Muscle of back (tissue), 11 donors: ENCODE data around the gene NFATC4. TPM values are rescaled to one million over a fixed set of nuclear protein-coding genes. Genes with fewer than 3 reads are reported as not detected.

ENCODE experiments used
- DNase-seq, 3 donors: peaks; one replicate each; pipeline versions ENCODE4 v3.0.0 to v3.0.0-alpha.2; 2013
- polyA plus RNA-seq, 10 donors: library from polyadenylated mRNA; unstranded; fragments of 120-200 nt; gene quantifications; one replicate each; pipeline ENCODE4 v1.2.1, GENCODE V29; 2013; ENCODE audit not compliant: insufficient read length in 10 of 10

The NFATC4 gene
- polyA plus RNA-seq, 10 donors: 34.0 to 69.3 (median 44.5) TPM

DNA sequence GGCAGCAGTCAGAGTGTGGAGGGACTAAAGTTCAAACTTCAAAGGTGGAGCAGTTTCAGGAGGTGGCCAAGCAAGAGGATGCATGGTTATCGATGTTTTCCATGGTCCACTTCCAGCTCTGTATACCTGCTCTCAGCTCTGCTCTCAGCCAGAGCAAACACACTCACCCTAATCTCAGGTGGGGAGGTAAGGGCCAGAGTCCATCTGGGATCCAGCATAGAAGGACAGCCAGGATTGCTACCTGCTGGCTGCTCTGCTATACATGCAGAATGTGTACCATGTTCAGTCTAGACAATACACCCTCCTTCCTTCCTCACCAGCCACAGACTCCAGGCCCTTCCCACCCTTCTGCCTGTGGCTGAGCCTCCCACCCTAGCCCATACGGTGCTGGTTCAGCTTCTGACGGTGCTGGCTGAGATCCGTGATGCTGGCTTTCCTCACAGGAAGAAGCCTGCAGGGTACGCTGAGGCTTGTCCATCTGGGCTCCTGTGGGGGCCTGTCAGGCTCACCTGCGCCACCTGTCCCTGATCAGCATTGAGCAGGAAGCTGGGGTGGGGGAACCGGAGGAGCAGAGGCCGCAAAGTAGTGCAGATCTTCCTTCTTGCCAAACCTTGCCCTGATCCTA, 59.0 kb downstream of the NFATC4 start:
- no peak for DNase-seq

DNA sequence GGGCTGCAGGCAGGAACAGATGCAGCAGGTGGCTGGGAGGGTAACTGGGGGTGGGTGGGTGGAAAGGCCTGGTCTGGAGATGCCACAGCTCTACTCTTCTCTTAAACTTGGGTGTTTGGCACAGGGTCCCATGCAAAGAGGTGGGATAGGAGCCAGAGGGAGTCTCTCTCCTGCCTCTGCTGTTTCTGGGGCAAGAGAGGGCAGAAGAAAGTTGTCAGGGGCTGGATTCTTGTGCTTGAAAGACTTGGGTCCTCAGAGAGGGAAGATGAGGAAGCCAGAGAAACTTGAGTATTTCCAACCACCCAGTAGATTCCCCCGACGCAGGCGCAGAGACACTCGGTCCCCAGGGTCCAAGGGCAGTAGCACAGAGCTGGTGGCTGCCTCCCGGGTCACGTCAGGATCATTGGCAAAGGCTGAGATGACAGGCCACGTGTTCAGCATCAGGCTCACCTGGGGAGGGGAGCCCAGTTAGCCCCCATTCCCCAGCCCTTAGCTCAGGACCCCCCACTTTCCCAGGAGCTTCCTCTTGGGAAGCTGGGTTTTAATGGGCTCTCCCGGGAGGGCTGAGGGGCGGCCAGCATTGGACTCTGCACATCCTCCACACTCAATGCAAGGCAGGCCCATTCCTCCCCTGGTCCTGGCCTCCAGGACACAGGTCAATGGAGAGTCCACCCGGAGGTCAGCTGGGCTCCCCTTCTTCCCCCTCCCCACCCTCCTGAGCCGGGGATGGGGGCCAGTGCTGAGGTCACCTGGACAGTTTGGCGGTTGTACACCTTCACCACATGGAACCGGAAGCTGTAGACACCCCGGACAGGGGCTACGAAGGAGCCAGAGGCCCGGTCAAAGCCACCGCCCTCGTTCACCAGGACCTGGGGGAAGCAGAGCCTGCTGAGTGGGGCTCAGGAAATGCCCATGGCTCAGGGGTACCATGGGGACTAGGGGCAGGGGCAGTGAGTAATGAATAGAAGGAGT, 59.8 kb downstream of the NFATC4 start:
- no peak for DNase-seq

DNA sequence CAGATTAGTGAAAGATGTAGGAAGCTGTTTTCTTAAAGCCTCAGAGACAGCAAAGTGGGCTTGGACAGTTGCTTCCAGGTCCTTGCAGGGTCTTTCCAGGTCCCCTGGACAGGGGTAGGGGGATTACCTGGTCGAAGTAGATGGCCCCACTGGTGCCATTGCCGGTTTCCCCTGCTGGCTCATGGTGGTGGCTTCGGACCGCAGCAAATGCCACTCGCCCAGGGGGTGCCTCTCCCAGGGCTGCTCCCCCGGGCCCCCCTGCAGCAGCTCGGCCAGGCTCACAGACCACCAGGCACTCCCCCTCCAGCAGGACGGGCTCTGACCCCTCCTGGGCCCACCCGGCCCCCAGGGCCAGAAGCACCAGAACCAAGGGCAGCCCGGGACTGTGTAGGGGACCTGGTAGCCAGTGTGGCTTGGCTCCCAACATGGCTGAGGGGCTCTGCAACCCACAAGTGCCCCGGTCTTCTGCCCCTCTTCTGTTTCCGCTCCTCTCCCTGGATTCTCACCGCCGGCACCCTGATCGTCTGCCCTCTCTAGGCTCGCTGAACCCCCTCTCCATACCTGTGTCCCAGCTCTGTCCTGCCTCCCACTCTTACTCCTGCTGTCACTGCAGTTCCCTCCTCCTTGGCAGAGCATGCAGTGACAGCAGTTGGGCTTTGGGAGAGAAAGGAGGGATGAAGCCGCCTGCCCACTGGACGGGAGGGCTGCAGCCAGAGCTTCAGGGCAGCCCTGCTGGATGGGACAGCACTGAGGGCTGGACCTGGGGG, 60.8 kb downstream of the NFATC4 start:
- DNase-seq: peak in 1 of 3 donors; percentile 47

Other genes starting within 250 kb of the NFATC4 start
- 100 to 1,000 TPM in 8 of 10 donors, 10 to 100 TPM in 2; 68.5 to 142 (median 118) TPM for gene FITM1, start 237.5 kb upstream of the NFATC4 start, polyA plus RNA-seq
- gene PSME1, start 232.0 kb upstream of the NFATC4 start, polyA plus RNA-seq: 100 to 1,000 TPM in 8 of 10 donors, 10 to 100 TPM in 2; 96.2 to 122 (median 112) TPM
- 10 to 100 TPM; 19.1 to 30.8 (median 26.9) TPM for gene EMC9, start 226.6 kb upstream of the NFATC4 start, polyA plus RNA-seq
- gene PSME2, start 221.6 kb upstream of the NFATC4 start, polyA plus RNA-seq: 10 to 100 TPM; 72.7 to 96.7 (median 84.4) TPM
- 10 to 100 TPM; 26.5 to 46.0 (median 33.1) TPM for gene RNF31, start 220.7 kb upstream of the NFATC4 start, polyA plus RNA-seq
- 10 to 100 TPM; 23.8 to 36.0 (median 28.2) TPM for gene IRF9, start 206.9 kb upstream of the NFATC4 start, polyA plus RNA-seq
- gene REC8, start 196.1 kb upstream of the NFATC4 start, polyA plus RNA-seq: 10 to 100 TPM in 6 of 10 donors, 1 to 10 TPM in 4; 5.7 to 11.6 (median 10.7) TPM
- gene IPO4, start 179.4 kb upstream of the NFATC4 start, polyA plus RNA-seq: 10 to 100 TPM; 21.5 to 31.8 (median 26.6) TPM
- gene TM9SF1, start 172.7 kb upstream of the NFATC4 start, polyA plus RNA-seq: 10 to 100 TPM; 11.2 to 25.1 (median 17.6) TPM
- gene TSSK4, start 162.5 kb upstream of the NFATC4 start, polyA plus RNA-seq: 1 to 10 TPM; 1.8 to 8.7 (median 2.8) TPM
- 10 to 100 TPM; 26.0 to 44.1 (median 34.5) TPM for gene CHMP4A, start 154.7 kb upstream of the NFATC4 start, polyA plus RNA-seq
- 10 to 100 TPM in 1 of 10 donors, 1 to 10 TPM in 9; 6.1 to 10.2 (median 8.0) TPM for gene MDP1, start 152.1 kb upstream of the NFATC4 start, polyA plus RNA-seq
- 100 to 1,000 TPM; 168 to 226 (median 186) TPM for gene NEDD8, start 135.8 kb upstream of the NFATC4 start, polyA plus RNA-seq
- gene GMPR2, start 135.3 kb upstream of the NFATC4 start, polyA plus RNA-seq: 10 to 100 TPM; 41.5 to 57.6 (median 50.7) TPM
- gene TINF2, start 125.6 kb upstream of the NFATC4 start, polyA plus RNA-seq: 10 to 100 TPM; 33.5 to 43.0 (median 41.5) TPM
- 1 to 10 TPM in 7 of 10 donors, under 1 TPM in 3; 0.82 to 3.9 (median 1.3) TPM for gene TGM1, start 105.0 kb upstream of the NFATC4 start, polyA plus RNA-seq
- 10 to 100 TPM in 9 of 10 donors, 1 to 10 TPM in 1; 10.0 to 20.1 (median 13.3) TPM for gene RABGGTA, start 96.6 kb upstream of the NFATC4 start, polyA plus RNA-seq
- 10 to 100 TPM; 10.9 to 21.2 (median 17.0) TPM for gene DHRS1, start 68.4 kb upstream of the NFATC4 start, polyA plus RNA-seq
- 10 to 100 TPM; 18.6 to 24.6 (median 20.0) TPM for gene NOP9, start 68.3 kb upstream of the NFATC4 start, polyA plus RNA-seq
- 10 to 100 TPM in 7 of 10 donors, 1 to 10 TPM in 3; 8.3 to 15.5 (median 12.0) TPM for gene CIDEB, start 60.2 kb upstream of the NFATC4 start, polyA plus RNA-seq
- 1 to 10 TPM; 1.4 to 3.4 (median 2.7) TPM for gene LTB4R2, start 58.0 kb upstream of the NFATC4 start, polyA plus RNA-seq
- 1 to 10 TPM; 2.2 to 6.7 (median 3.6) TPM for gene LTB4R, start 56.7 kb upstream of the NFATC4 start, polyA plus RNA-seq
- gene ADCY4, start 33.1 kb upstream of the NFATC4 start, polyA plus RNA-seq: 10 to 100 TPM in 6 of 10 donors, 1 to 10 TPM in 4; 8.5 to 23.7 (median 14.3) TPM
- 1 to 10 TPM in 8 of 10 donors, under 1 TPM in 2; 0.78 to 2.3 (median 1.8) TPM for gene RIPK3, start 28.2 kb upstream of the NFATC4 start, polyA plus RNA-seq
- gene NYNRIN, start 30.8 kb downstream of the NFATC4 start, polyA plus RNA-seq: 10 to 100 TPM; 23.9 to 40.6 (median 29.1) TPM
- 1 to 10 TPM; 1.4 to 3.4 (median 2.0) TPM for gene CBLN3, start 61.5 kb downstream of the NFATC4 start, polyA plus RNA-seq
- 10 to 100 TPM; 29.0 to 41.0 (median 34.7) TPM for gene KHNYN, start 61.8 kb downstream of the NFATC4 start, polyA plus RNA-seq
- gene SDR39U1, start 74.6 kb downstream of the NFATC4 start, polyA plus RNA-seq: 10 to 100 TPM; 36.4 to 55.6 (median 47.6) TPM
- under 1 TPM in 2 of 10 donors, not detected in 8; 0.14 to 0.34 TPM for gene CMA1, start 140.1 kb downstream of the NFATC4 start, polyA plus RNA-seq
- 1 to 10 TPM in 7 of 10 donors, under 1 TPM in 3; 0.73 to 3.1 (median 1.5) TPM for gene CTSG, start 208.1 kb downstream of the NFATC4 start, polyA plus RNA-seq
- under 1 TPM in 4 of 10 donors, not detected in 6; 0.19 to 0.99 (median 0.56) TPM for gene GZMH, start 241.5 kb downstream of the NFATC4 start, polyA plus RNA-seq